SK-N-MC (cell line): ENCODE data around the gene TSFM.

Source experiments
- EZH2 ChIP-seq: fragments of 200-600 bp; sonication (generic); IDR thresholded peaks from one replicate; pipeline ENCODE4 v1.6.1; 2017; ENCODE audit warnings: antibody characterized with exemption
- FOXP2 ChIP-seq: optimal IDR thresholded peaks from 2 replicates; pipeline ENCODE3; 2011; ENCODE audit warnings: mild to moderate bottlenecking, moderate library complexity; ENCODE audit not compliant: insufficient read depth; ENCODE audit errors: extremely low read length, control extremely low read depth
- POLR2AphosphoS5 ChIP-seq: IDR thresholded peaks from 2 replicates; pipeline ENCODE4 v1.6.1; 2012; ENCODE audit warnings: mild to moderate bottlenecking, low read depth, low read length, borderline replicate concordance

GRCh38 chr12:57839996-57840395, 57.4 kb downstream of the TSFM start:
- TF ChIP-seq EZH2 (no peak), POLR2AphosphoS5 (no peak), FOXP2 (no peak)
